ENCODE data around the gene SLC39A11. TPM values are rescaled to one million over a fixed set of nuclear protein-coding genes. Genes with fewer than 3 reads are reported as not detected.

Gene SLC39A11
- total and polyA plus RNA-seq, 3 donors from 2014 or later = 11.4 to 18.6 (median 18.0) TPM

DNA sequence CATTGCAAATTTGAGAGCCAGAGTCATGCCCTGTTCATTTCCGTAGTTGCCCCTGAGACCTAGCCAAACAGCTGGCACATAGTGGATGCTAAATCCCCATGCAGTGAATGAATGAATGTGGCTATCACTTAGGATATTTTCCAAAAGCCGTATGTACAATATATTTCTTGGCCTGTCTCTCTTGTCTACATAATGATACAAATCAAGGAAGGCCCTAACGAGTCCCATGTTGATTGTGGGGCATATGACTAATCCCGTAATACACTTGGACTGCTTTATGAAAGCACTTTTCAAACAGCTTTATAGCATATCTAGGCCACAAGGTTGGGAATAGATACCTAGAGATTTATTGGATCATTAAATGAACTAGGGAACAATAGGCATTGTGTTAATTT is 478.0 kb downstream of the SLC39A11 start:
- TF ChIP-seq, protein P1, sequence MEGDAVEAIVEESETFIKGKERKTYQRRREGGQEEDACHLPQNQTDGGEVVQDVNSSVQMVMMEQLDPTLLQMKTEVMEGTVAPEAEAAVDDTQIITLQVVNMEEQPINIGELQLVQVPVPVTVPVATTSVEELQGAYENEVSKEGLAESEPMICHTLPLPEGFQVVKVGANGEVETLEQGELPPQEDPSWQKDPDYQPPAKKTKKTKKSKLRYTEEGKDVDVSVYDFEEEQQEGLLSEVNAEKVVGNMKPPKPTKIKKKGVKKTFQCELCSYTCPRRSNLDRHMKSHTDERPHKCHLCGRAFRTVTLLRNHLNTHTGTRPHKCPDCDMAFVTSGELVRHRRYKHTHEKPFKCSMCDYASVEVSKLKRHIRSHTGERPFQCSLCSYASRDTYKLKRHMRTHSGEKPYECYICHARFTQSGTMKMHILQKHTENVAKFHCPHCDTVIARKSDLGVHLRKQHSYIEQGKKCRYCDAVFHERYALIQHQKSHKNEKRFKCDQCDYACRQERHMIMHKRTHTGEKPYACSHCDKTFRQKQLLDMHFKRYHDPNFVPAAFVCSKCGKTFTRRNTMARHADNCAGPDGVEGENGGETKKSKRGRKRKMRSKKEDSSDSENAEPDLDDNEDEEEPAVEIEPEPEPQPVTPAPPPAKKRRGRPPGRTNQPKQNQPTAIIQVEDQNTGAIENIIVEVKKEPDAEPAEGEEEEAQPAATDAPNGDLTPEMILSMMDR (IDR thresholded peaks at IDR 0.05) = no peak
- TF ChIP-seq POLR2A (IDR thresholded peaks at IDR 0.05) = no peak
- H3K27me3 ChIP-seq = no peaks in the 10 kb centered on the region
- intact Hi-C loops (cut with DNase I; ENCODE audit: low total_unique reads) = no loop called here
- no peak overlapping the region for H3K4me3 ChIP-seq
- H3K4me1 ChIP-seq = peaks cover 7% of the 10 kb centered on the region
- 53 to 54% methylated on average over 4 of the region's 4 CpGs for WGBS, 2 donors
- no peaks in the 10 kb centered on the region for H3K9me3 ChIP-seq
- H3K36me3 ChIP-seq (ENCODE audit: low read depth, missing control alignments) = no peaks in the 10 kb centered on the region
- no peak for DNase-seq
- peak overlapping the region; percentile 45 to 50 for H3K27ac ChIP-seq

DNA sequence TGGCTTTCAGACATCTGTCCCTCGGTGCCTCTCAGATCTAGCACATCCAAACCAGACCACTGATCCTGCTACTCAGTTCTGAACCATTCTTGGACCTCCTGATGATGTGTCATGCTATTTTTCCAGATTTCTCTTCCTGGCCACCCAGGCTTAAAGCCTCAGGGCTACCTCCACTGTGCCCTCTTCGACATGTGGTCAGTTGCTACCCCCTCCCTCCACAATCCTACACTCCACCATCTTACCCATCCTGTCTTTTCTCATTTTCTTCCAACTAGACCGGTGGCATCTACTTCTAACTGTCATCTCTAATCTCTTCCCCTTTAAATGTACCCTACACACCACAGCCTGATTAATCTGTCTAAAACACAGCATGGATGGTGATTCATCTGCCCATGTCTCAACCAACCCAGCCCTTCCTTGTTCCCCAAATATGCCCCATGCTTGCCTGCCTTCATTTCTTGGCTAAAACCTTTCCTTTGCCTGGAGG is 478.6 kb downstream of the SLC39A11 start:
- H3K27me3 ChIP-seq = no peaks in the 10 kb centered on the region
- TF ChIP-seq, protein P1 (IDR thresholded peaks at IDR 0.05) = no peak
- TF ChIP-seq POLR2A (IDR thresholded peaks at IDR 0.05) = no peak
- intact Hi-C loops (cut with DNase I; ENCODE audit: low total_unique reads) = no loop called here
- no peaks in the 10 kb centered on the region for H3K9me3 ChIP-seq
- no peak overlapping the region for H3K27ac ChIP-seq
- no peak overlapping the region for H3K4me3 ChIP-seq
- 80 to 87% methylated on average over 2 to 3 of the region's 3 CpGs for WGBS, 2 donors
- H3K36me3 ChIP-seq (ENCODE audit: low read depth, missing control alignments) = no peaks in the 10 kb centered on the region
- peaks cover 7% of the 10 kb centered on the region for H3K4me1 ChIP-seq
- no peak for DNase-seq

DNA sequence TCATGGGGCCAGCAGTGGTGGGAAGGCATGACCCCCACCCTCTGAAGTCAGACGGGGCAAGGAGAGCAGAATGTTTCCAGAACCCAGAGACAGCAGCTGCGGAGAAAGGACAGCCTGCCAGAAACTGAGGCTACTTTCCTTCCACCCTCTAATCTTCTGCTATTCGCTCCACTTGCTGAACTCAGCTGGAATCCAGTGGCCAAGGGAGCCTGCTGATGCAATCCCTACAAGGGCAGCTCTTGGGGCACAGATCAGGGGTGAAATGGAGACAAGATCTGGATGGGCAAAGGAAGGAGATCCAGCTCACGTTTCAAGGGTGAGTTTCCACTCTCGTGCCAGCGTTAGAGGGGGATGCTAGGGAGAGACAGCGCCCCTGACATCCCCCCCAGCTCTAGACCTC is 479.1 kb downstream of the SLC39A11 start:
- H3K4me3 ChIP-seq = no peak overlapping the region
- intact Hi-C loops (cut with DNase I; ENCODE audit: low total_unique reads) = no loop called here
- no peaks in the 10 kb centered on the region for H3K27me3 ChIP-seq
- DNase-seq = no peak
- no peak overlapping the region for H3K27ac ChIP-seq
- peaks cover 7% of the 10 kb centered on the region for H3K4me1 ChIP-seq
- 52 to 63% methylated on average over 6 to 7 of the region's 7 CpGs for WGBS, 2 donors
- no peaks in the 10 kb centered on the region for H3K36me3 ChIP-seq (ENCODE audit: low read depth, missing control alignments)
- H3K9me3 ChIP-seq = no peaks in the 10 kb centered on the region
- TF ChIP-seq, protein P1 (IDR thresholded peaks at IDR 0.05) = no peak

DNA sequence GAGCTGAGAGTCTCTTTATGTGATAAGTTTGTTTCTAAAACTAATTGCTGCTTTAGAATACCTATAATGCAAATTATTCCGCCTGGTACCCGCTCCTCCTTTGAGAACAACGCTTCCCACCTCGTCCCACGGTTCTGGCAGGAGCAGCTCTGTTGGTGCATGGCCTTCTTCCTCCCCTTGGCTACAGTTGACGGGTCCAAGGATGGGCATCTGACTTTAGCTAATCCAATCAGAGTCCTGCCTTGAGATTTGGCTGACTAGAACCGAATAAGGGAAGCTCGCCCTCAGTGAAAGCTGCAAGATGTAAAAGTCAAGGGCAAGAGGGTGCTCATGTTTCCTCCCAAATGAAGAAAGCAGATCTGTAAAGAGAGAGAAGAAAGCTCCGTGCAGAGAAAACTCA is 481.3 kb downstream of the SLC39A11 start:
- no peak overlapping the region for H3K4me3 ChIP-seq
- TF ChIP-seq, protein P1 (IDR thresholded peaks at IDR 0.05) = no peak
- TF ChIP-seq POLR2A (IDR thresholded peaks at IDR 0.05) = no peak
- H3K27ac ChIP-seq = no peak overlapping the region
- H3K27me3 ChIP-seq = no peaks in the 10 kb centered on the region
- H3K36me3 ChIP-seq (ENCODE audit: low read depth, missing control alignments) = no peaks in the 10 kb centered on the region
- DNase-seq = no peak
- intact Hi-C loops (cut with DNase I; ENCODE audit: low total_unique reads) = no loop called here
- WGBS, 2 donors = 58 to 73% methylated on average over 9 of the region's 9 CpGs
- H3K4me1 ChIP-seq = peaks cover 7% of the 10 kb centered on the region
- no peaks in the 10 kb centered on the region for H3K9me3 ChIP-seq

DNA sequence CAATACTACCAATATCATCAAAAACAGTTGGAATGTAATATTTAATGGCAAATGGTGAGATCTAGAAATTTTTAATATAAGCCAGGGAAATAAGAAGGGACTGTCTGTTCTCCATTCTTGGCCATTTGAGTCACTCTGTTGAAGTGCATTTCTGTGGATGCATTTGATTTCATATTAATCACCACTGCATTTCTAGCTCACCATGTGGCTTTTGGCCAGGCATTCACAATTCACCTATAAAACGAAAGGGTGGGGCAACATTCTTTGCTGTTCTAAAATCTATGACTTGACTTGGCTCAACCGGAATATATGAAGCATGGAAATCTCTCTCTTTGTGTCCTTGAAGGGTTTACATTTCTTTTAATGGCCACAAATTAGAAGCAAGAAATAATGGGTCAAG is 483.0 kb downstream of the SLC39A11 start:
- H3K27ac ChIP-seq = no peak overlapping the region
- 77 to 78% methylated on average over 2 of the region's 2 CpGs for WGBS, 2 donors
- H3K27me3 ChIP-seq = no peaks in the 10 kb centered on the region
- H3K4me3 ChIP-seq = no peak overlapping the region
- H3K4me1 ChIP-seq = peaks cover under 1% of the 10 kb centered on the region
- intact Hi-C loops (cut with DNase I; ENCODE audit: low total_unique reads) = no loop called here
- H3K9me3 ChIP-seq = no peaks in the 10 kb centered on the region
- TF ChIP-seq, protein P1 (IDR thresholded peaks at IDR 0.05) = no peak
- no peak for TF ChIP-seq POLR2A (IDR thresholded peaks at IDR 0.05)
- H3K36me3 ChIP-seq (ENCODE audit: low read depth, missing control alignments) = no peaks in the 10 kb centered on the region
- DNase-seq = no peak

Measured in testis (tissue), 3 donors.